MCF 10A (cell line): ENCODE results near the gene MYADML2. TPM values are rescaled to one million over a fixed set of nuclear protein-coding genes. Genes with fewer than 3 reads are reported as not detected.
A peak's percentile ranks its signal among the peaks of the same experiment; 100 is the strongest.

ENCODE experiments used
- BruUV-seq: library from RNA; stranded (reverse); fragments of 400-500 nt; replicated peaks from 2 replicates; lab custom pipeline; 2021; lab: Mats Ljungman, UMichigan
- CTCF ChIA-PET: fragments of 300-600 bp; sonication (Branson Sonifier 250); formaldehyde crosslinking; extraction: SDS; loops from one replicate; lab custom pipeline; 2021; ENCODE audit warnings: antibody characterized with exemption, inconsistent platforms; lab: Yijun Ruan, JAX
- POLR2A ChIA-PET: fragments of 300-600, 350-650 bp; sonication (Branson Sonifier 250); formaldehyde crosslinking; extraction: SDS; loops from one replicate; lab custom pipeline; 2020; ENCODE audit warnings: antibody characterized with exemption, inconsistent platforms; lab: Yijun Ruan, JAX
- DNase-seq: peaks from one replicate; pipeline ENCODE4 v3.0.0-alpha.2; 2018; ENCODE audit not compliant: unreplicated experiment
- H3K27ac Mint-ChIP-seq: one replicate; pipeline ENCODE4 v1.8.0; 2022; ENCODE audit warnings: mild to moderate bottlenecking, low read depth, mixed read lengths; ENCODE audit not compliant: unreplicated experiment
- H3K27me3 Mint-ChIP-seq: one replicate; pipeline ENCODE4 v1.8.0; 2022; ENCODE audit warnings: mixed read lengths; ENCODE audit not compliant: insufficient read depth, unreplicated experiment
- H3K36me3 Mint-ChIP-seq: one replicate; pipeline ENCODE4 v1.8.0; 2022; ENCODE audit warnings: mild to moderate bottlenecking, moderate library complexity, mixed read lengths; ENCODE audit not compliant: insufficient read depth, unreplicated experiment
- H3K4me1 Mint-ChIP-seq: one replicate; pipeline ENCODE4 v1.8.0; 2022; ENCODE audit warnings: mixed read lengths; ENCODE audit not compliant: insufficient read depth, unreplicated experiment
- H3K4me3 Mint-ChIP-seq: one replicate; pipeline ENCODE4 v1.8.0; 2022; ENCODE audit warnings: mild to moderate bottlenecking, moderate library complexity, mixed read lengths; ENCODE audit not compliant: unreplicated experiment
- H3K9me3 Mint-ChIP-seq: one replicate; pipeline ENCODE4 v1.8.0; 2022; ENCODE audit warnings: mixed read lengths; ENCODE audit not compliant: unreplicated experiment
- CTCF ChIP-seq: fragments of 200-600 bp; IDR thresholded peaks from one replicate; pipeline ENCODE4 v1.8.0; 2022; ENCODE audit warnings: antibody characterized with exemption, mild to moderate bottlenecking; ENCODE audit not compliant: unreplicated experiment
- intact Hi-C: fragments of 100-400 bp; cut with micrococcal nuclease; formaldehyde crosslinking; loops from 2 replicates; pipeline ENCODE4 v1.14.1; 2022
- total RNA-seq: library from RNA; stranded (reverse); gene quantifications from 2 replicates; pipeline ENCODE4 v1.2.3, GENCODE V29; 2022

MYADML2 gene
- total RNA-seq, 1 experiment from 2014 or later: not detected

GRCh38 chr17:81994593-81995462, 47.8 kb upstream of the MYADML2 start:
- no TSS peak for BruUV-seq
- H3K36me3 Mint-ChIP-seq: peaks cover 10% of the 10 kb centered on the region
- POLR2A ChIA-PET: no interaction called here
- TF ChIP-seq CTCF: no peak
- no peak for DNase-seq
- intact Hi-C loops: no loop called here
- H3K9me3 Mint-ChIP-seq: no peaks in the 10 kb centered on the region
- H3K4me1 Mint-ChIP-seq: peaks cover 13% of the 10 kb centered on the region
- H3K4me3 Mint-ChIP-seq: no peak overlapping the region
- H3K27ac Mint-ChIP-seq: no peak overlapping the region
- no peaks in the 10 kb centered on the region for H3K27me3 Mint-ChIP-seq
- CTCF ChIA-PET: interaction anchor here (0.9 to 1.0 kb wide), 2 partner anchors 25 to 35 kb away, joined by 3 read pairs; no protein-coding TSS in a partner anchor

- no peak for TF ChIP-seq CTCF
- H3K4me3 Mint-ChIP-seq: no peak overlapping the region
- no peaks in the 10 kb centered on the region for H3K9me3 Mint-ChIP-seq
- H3K36me3 Mint-ChIP-seq: peaks cover 10% of the 10 kb centered on the region
- ChIA-PET POLR2A (interaction anchor here (0.6 kb wide), 1 partner anchor 144 kb away, joined by 5 read pairs; no protein-coding TSS in a partner anchor), CTCF (interaction anchor here (1.0 kb wide), 1 partner anchor 26 kb away, joined by 3 read pairs; no protein-coding TSS in a partner anchor)
- no peak overlapping the region for H3K27ac Mint-ChIP-seq
- intact Hi-C loops: no loop called here
- no TSS peak for BruUV-seq
- peaks cover 13% of the 10 kb centered on the region for H3K4me1 Mint-ChIP-seq
- no peaks in the 10 kb centered on the region for H3K27me3 Mint-ChIP-seq
- no peak for DNase-seq
Observed at GRCh38 chr17:81993729-81994592, 46.9 kb upstream of the MYADML2 start.

- Mint-ChIP-seq H3K4me3 (peak overlapping the region; percentile 56), H3K4me1 (peaks cover 13% of the 10 kb centered on the region), H3K27me3 (no peaks in the 10 kb centered on the region), H3K36me3 (peaks cover 18% of the 10 kb centered on the region), H3K27ac (peak overlapping the region; percentile 31), H3K9me3 (no peaks in the 10 kb centered on the region)
- intact Hi-C loops: no loop called here
- no peak for TF ChIP-seq CTCF
- DNase-seq: no peak
- ChIA-PET POLR2A (interaction anchor here (0.6 to 2.7 kb wide), 11 partner anchors 11 to 76 kb away, joined by 3 to 55 read pairs (median 10); partner anchors contain the start of genes CENPX, LRRC45 and MAFG), CTCF (interaction anchor here (0.8 to 2.0 kb wide), 3 partner anchors 10 to 33 kb away, joined by 3 to 15 read pairs (median 5); partner anchors contain the start of gene NOTUM)
- no TSS peak for BruUV-seq
Observed at GRCh38 chr17:81992306-81993102, 45.5 kb upstream of the MYADML2 start.
